Esophagus squamous epithelium (tissue), 5 donors: ENCODE measurements around the gene MAPRE2. TPM values are rescaled to one million over a fixed set of nuclear protein-coding genes. Genes with fewer than 3 reads are reported as not detected.

Source experiments
- DNase-seq: peaks from one replicate; lab custom pipeline; 2025; lab: John Stamatoyannopoulos, UW
- H3K27ac ChIP-seq, 4 donors: fragments of 200-600 bp; sonication (generic); one replicate each; pipeline ENCODE4 v1.5.1; 2016 to 2019; ENCODE audit warnings: mild to moderate bottlenecking in 1 of 4
- H3K27me3 ChIP-seq, 4 donors: fragments of 200-600 bp; sonication (generic); 1 replicate in 3 of 4; 2 replicates in 1 of 4; pipeline versions ENCODE4 v1.5.1 to v1.6.0; 2017 to 2021; ENCODE audit warnings: antibody characterized with exemption in 1 of 4
- H3K36me3 ChIP-seq, 3 donors: fragments of 200-600 bp; sonication (generic); one replicate each; pipeline ENCODE4 v1.5.1; 2016 to 2019
- H3K4me1 ChIP-seq, 3 donors: fragments of 200-600 bp; sonication (generic); one replicate each; pipeline ENCODE4 v1.5.1; 2017 to 2019
- H3K4me3 ChIP-seq, 4 donors: fragments of 200-600 bp; sonication (generic); 1 replicate in 3 of 4; 2 replicates in 1 of 4; pipeline ENCODE4 v1.5.1; 2016 to 2019; ENCODE audit warnings: mild to moderate bottlenecking in 2 of 4, moderate library complexity in 1 of 4
- H3K9me3 ChIP-seq, 3 donors: fragments of 200-600 bp; sonication (generic); one replicate each; pipeline ENCODE4 v1.5.1; 2016 to 2019
- CTCF ChIP-seq, 6 experiments: fragments of 450-650 bp in 4 of 6; fragments of 200-600 bp in 2 of 6; sonication (generic) in 2 of 6; IDR thresholded peaks; one replicate each; pipeline ENCODE4 v1.5.1; 2016 to 2019; ENCODE audit warnings: antibody characterized with exemption in 6 of 6, mild to moderate bottlenecking in 4 of 6, moderate library complexity in 4 of 6
- POLR2A ChIP-seq, 4 donors: fragments of 450-650 bp; IDR thresholded peaks; one replicate each; pipeline ENCODE4 v1.6.1; 2017; ENCODE audit warnings: antibody characterized with exemption in 4 of 4, mild to moderate bottlenecking in 4 of 4, moderate library complexity in 3 of 4
- WGBS, 2 donors: methylation state at CpG; one replicate each; pipeline ENCODE4 v1.1.5; 2018; 5-methylcytosine and 5-hydroxymethylcytosine counted together
- intact Hi-C: fragments of 100-400 bp; cut with DNase I; formaldehyde crosslinking; loops from one replicate; pipeline ENCODE4 v1.15.0; 2022
- total RNA-seq, 4 donors: library from RNA; depleted of rRNA; stranded (reverse); fragments of >200 nt; gene quantifications; one replicate each; pipeline ENCODE4 v1.1.0, GENCODE V29; 2016
- donor health status: DM: yes; HTN: yes; CAD: no.

Gene MAPRE2
- total RNA-seq, 4 donors from 2014 or later = 1.5 to 9.0 (median 5.0) TPM

- 65 to 80% methylated on average over 2 of the region's 2 CpGs for WGBS, 2 donors
- no peak for DNase-seq
- Histone ChIP-seq H3K27ac (no peak overlapping the region), H3K27me3 (no peaks in the 10 kb centered on the region), H3K4me3 (no peak overlapping the region), H3K9me3 (no peaks in the 10 kb centered on the region), H3K4me1 (peaks cover 0 to 30% (median 10%) of the 10 kb centered on the region in 3 donors), H3K36me3 (no peaks in the 10 kb centered on the region)
- intact Hi-C loops = no loop called here
- TF ChIP-seq POLR2A (IDR thresholded peaks at IDR 0.05) = no peak
- TF ChIP-seq CTCF (IDR thresholded peaks at IDR 0.05) = no peak
These were observed 10.6 kb downstream of the MAPRE2 start for GRCh38 chr18:35051641-35052377.

GRCh38 chr18:35054401-35054800 is 13.2 kb downstream of the MAPRE2 start:
- WGBS, 2 donors = 87 to 88% methylated on average over 9 of the region's 9 CpGs
- intact Hi-C loops = no loop called here

GRCh38 chr18:35055105-35055504 is 13.9 kb downstream of the MAPRE2 start:
- Histone ChIP-seq H3K36me3 (no peaks in the 10 kb centered on the region), H3K27ac (no peak overlapping the region), H3K9me3 (no peaks in the 10 kb centered on the region), H3K4me1 (peaks cover 0 to 28% (median 15%) of the 10 kb centered on the region in 3 donors), H3K4me3 (no peak overlapping the region), H3K27me3 (no peaks in the 10 kb centered on the region)
- intact Hi-C loops = no loop called here
- no peak for DNase-seq
- no peak for TF ChIP-seq POLR2A (IDR thresholded peaks at IDR 0.05)
- 91 to 94% methylated on average over 7 of the region's 7 CpGs for WGBS, 2 donors

More at GRCh38 chr18:35054401-35054800, 13.2 kb downstream of the MAPRE2 start:
- H3K4me3 ChIP-seq = no peak overlapping the region
- peaks cover 0 to 30% (median 10%) of the 10 kb centered on the region in 3 donors for H3K4me1 ChIP-seq
- H3K36me3 ChIP-seq = no peaks in the 10 kb centered on the region
- H3K27ac ChIP-seq = no peak overlapping the region
- H3K27me3 ChIP-seq = no peaks in the 10 kb centered on the region
- no peaks in the 10 kb centered on the region for H3K9me3 ChIP-seq
- TF ChIP-seq CTCF (IDR thresholded peaks at IDR 0.05) = no peak
- TF ChIP-seq POLR2A (IDR thresholded peaks at IDR 0.05) = no peak
- no peak for DNase-seq

- Histone ChIP-seq H3K9me3 (no peaks in the 10 kb centered on the region), H3K4me1 (peaks cover 0 to 24% (median 10%) of the 10 kb centered on the region in 3 donors), H3K36me3 (no peaks in the 10 kb centered on the region), H3K4me3 (no peak overlapping the region), H3K27me3 (no peaks in the 10 kb centered on the region), H3K27ac (no peak overlapping the region)
- no peak for DNase-seq
- WGBS, 2 donors = 90 to 100% methylated on average over 1 to 2 of the region's 2 CpGs
- intact Hi-C loops = no loop called here
- TF ChIP-seq POLR2A (IDR thresholded peaks at IDR 0.05) (no peak), CTCF (IDR thresholded peaks at IDR 0.05) (no peak)
These were observed 14.5 kb downstream of the MAPRE2 start for GRCh38 chr18:35055726-35056125.

GRCh38 chr18:35059280-35059927 is 18.2 kb downstream of the MAPRE2 start:
- H3K9me3 ChIP-seq = no peaks in the 10 kb centered on the region
- H3K27me3 ChIP-seq = no peaks in the 10 kb centered on the region
- no peaks in the 10 kb centered on the region for H3K36me3 ChIP-seq
- no peak overlapping the region for H3K27ac ChIP-seq
- DNase-seq = no peak
- 80 to 88% methylated on average over 5 of the region's 5 CpGs for WGBS, 2 donors
- intact Hi-C loops = no loop called here
- H3K4me3 ChIP-seq = no peak overlapping the region
- TF ChIP-seq POLR2A (IDR thresholded peaks at IDR 0.05) (no peak), CTCF (IDR thresholded peaks at IDR 0.05) (no peak)
- H3K4me1 ChIP-seq = peaks cover 0 to 13% (median 5%) of the 10 kb centered on the region in 3 donors
